ENCODE results near the gene ABHD16B.

The ABHD16B gene

DNA sequence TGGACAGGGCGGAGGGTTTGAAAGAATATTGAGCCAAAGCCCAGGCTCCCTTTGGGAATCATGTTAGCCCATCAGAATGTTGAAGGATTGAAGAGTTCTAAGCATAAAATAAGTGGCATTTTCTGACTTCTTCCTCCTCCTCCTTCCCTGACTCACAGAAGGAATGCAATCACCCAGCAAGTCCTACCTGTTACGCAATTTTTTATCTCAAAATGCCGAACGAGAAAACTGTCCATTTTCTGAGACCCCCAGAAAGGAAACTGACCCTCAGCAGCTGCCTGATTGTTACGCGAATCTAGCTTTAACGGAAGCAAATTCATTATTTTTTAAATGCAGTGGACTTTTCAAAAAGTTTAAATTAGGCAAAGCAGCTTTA, 28.9 kb downstream of the ABHD16B start:
- DNase-seq (ENCODE audit: low spot score), result no peak
- H3K27ac ChIP-seq, result no peak overlapping the region
- no peak overlapping the region for H3K4me3 ChIP-seq
- TF ChIP-seq, protein P1, sequence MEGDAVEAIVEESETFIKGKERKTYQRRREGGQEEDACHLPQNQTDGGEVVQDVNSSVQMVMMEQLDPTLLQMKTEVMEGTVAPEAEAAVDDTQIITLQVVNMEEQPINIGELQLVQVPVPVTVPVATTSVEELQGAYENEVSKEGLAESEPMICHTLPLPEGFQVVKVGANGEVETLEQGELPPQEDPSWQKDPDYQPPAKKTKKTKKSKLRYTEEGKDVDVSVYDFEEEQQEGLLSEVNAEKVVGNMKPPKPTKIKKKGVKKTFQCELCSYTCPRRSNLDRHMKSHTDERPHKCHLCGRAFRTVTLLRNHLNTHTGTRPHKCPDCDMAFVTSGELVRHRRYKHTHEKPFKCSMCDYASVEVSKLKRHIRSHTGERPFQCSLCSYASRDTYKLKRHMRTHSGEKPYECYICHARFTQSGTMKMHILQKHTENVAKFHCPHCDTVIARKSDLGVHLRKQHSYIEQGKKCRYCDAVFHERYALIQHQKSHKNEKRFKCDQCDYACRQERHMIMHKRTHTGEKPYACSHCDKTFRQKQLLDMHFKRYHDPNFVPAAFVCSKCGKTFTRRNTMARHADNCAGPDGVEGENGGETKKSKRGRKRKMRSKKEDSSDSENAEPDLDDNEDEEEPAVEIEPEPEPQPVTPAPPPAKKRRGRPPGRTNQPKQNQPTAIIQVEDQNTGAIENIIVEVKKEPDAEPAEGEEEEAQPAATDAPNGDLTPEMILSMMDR (IDR thresholded peaks at IDR 0.05), result no peak

DNA sequence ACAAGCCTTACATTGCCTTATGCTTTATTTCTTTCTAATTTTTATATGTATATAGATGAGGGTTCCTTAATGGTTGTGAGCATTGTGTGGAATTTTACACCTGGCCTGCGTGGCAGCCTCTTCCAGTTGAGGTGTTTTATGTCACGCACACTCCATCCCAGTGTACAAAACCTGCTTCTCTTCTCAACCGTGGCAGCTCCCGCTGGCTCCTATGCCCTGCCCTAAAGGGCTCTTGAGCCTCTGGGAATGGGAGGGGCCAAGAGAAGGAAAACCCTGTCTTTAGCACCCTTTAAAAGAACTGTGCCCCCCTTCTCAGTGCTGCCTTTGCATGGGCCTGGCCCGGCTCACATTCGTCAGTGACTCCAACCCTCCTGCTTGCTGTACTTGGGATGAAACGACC, 29.3 kb downstream of the ABHD16B start:
- no peak overlapping the region for H3K4me3 ChIP-seq
- no peak overlapping the region for H3K27ac ChIP-seq
- no peak for DNase-seq (ENCODE audit: low spot score)
- TF ChIP-seq, protein P1 (IDR thresholded peaks at IDR 0.05), result no peak

DNA sequence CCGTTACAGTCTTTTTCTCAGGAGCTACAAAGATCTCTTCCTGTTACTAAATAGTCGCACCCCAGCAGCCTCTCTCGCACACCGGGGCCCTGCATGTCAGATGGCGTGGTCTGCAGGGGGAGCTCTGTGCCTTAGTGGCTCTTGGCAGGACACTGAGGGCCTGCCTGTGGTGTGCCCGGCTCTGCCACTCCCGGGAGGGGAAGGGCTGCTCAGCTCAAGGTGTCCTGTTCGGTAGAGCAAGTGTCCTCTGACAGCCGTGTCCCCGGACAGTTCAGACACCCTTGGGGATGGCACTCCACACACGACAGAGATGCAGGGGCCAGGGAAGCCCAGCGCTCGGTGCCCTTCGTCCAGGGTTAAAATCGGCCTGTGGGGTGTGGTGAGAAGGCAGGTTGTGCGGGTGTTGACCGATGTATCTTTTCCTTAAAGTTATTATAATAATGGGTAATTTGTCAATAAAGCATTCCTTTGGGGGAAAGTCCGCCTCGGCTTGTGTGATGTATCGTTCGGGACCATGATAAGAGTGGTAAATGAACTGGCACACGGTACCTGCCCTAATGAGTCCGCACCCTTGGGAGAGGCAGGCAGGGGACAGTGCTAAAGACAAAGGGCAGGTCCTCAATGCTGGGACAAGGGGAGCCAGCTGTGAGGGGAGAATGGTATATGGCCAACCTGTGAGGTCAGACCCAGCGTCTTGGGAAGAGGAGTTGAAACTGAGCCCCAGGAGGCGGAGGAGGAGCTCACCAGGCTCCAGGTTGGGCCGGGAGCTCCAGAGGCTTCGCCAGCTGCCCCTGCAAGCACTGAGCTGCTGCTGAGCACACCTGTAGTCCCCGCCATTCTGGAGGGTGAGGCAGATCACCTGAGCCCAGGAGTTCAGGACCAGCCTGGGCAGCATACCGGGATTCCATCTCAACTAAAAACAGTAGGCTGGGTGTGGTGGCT, 30.0 kb downstream of the ABHD16B start:
- H3K27ac ChIP-seq, result no peak overlapping the region
- H3K4me3 ChIP-seq, result no peak overlapping the region
- DNase-seq (ENCODE audit: low spot score), result no peak
- TF ChIP-seq, protein P1 (IDR thresholded peaks at IDR 0.05), result no peak

DNA sequence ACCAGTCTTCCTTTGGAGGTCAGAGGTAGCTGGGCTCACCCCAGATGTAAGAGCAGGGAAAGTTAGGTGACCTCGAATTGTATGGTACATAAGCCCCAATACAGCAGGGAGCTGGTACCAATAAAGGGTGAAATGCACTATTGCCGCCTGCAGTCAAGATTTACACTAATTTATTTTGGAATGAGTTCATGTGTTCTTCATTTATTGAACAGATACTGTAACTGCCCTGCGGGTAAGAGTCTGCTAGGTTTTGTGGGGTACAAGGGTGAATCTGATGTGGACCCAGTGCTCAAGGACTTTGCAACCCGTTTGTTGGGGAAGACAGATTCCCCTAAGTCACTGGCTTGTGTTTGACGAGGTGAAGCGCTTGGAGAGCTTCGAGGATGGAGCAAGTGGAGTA, 31.1 kb downstream of the ABHD16B start:
- H3K27ac ChIP-seq, result no peak overlapping the region
- H3K4me3 ChIP-seq, result no peak overlapping the region
- TF ChIP-seq, protein P1 (IDR thresholded peaks at IDR 0.05), result no peak
- no peak for DNase-seq (ENCODE audit: low spot score)

DNA sequence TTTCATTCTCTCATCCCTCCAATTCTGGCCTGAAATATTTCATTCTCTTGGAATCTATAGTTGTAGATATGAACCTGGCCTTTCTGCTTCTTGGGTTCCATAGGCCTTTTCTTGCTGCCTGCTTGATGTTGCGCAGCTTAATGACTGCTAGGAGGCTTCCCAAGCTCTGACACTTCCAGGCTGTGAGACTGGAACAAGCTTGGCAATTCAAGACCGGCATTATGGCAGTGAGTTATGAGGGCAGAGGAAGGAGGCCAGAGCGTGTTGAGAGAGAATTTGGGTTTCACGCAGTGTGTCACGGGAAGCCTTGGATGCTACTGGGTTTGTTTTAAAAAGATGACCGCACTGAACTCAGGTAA, 32.7 kb downstream of the ABHD16B start:
- Histone ChIP-seq H3K4me3 (peak overlapping the region; percentile 82), H3K27ac (peak overlapping the region in 1 of 2 donors; percentile 90)
- TF ChIP-seq, protein P1 (IDR thresholded peaks at IDR 0.05), result no peak
- no peak for DNase-seq (ENCODE audit: low spot score)

DNA sequence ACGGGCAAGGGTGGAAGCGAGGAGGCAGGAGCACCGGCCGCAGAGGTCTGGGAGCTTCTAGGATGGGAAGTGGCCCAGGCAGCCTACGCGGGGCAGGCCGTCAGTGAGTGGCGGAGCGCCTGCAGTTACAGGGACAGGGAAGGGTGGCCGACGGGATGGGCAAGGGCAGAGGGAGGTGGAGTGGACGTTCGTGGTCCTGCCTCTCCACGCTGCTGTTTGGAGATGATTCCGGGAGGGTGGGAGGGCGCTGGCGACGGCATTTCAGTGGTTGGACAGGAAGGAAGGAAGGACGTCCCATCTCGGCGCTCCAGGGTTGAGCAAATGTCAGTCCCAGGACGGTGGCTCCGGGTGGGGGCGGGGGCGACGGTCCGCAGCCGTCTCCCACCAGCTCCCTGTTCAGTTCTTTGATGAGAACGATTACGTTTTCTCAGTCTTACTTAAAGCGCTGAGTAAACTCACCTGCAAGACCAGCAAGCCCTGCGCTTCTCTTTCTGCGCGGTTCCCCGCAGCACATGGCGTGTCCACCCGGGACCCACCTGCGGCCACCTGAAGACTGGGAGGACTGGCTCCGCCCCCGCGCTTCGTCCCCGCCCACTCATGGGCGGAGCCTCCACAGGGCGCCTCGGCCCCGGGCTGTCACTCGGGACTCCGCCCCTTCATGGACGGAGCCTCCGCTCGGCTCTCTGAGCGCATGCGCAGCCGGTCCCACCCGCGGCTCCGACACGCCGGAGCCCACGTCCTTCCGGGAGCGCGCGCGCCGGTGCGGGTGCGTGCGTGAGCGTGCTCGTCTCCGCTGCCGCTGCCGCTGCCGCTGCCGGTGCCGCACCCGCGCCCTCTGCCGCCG, 33.3 kb downstream of the ABHD16B start, which contains the start of gene DNAJC5:
DNAJC5 (plus strand) TSS at position 769 of the 844 bp plus-strand sequence. CDS start 33,220 bp downstream, outside the sequence.
- DNase-seq (ENCODE audit: low spot score), result peak; percentile 94
- H3K4me3 ChIP-seq, result peak within 1 kb of the TSS; percentile 82
- peak within 1 kb of the TSS; percentile 42 to 90 for H3K27ac ChIP-seq
- TF ChIP-seq, protein P1 (IDR thresholded peaks at IDR 0.05), result no peak

Measured in coronary artery (tissue), 2 donors.